Heart left ventricle (tissue), 13 donors: Measurements from ENCODE around the gene OR4A15.

ENCODE experiments used
- CTCF ChIP-seq, 12 donors: fragments of 200-600 bp; sonication (generic) in 4 of 12; IDR thresholded peaks; one replicate each; pipeline versions ENCODE4 v1.5.0 to v1.8.0; 2018 to 2022; ENCODE audit warnings: antibody characterized with exemption in 12 of 12, mild to moderate bottlenecking in 5 of 12
- POLR2A ChIP-seq, 2 donors: fragments of 450-650 bp; IDR thresholded peaks; one replicate each; pipeline ENCODE4 v1.6.1; 2017; ENCODE audit warnings: antibody characterized with exemption in 2 of 2, mild to moderate bottlenecking in 2 of 2, moderate library complexity in 2 of 2
- donor health status: ischemic (EF 13 %, LVEDD 7.1; RV severe dilation, severe dysfunction).
- donor health status: DM: no; HTN: yes; CAD: no.
- donor health status: DM: no; HTN: no; CAD: no.
- donor health status: ischemic (EF 25% LVEDD 6.9; RV normal size, moderate dysfunction).
- donor health status: ischemic (EF 25% LVEDD 5.7; RV mildly dilated, moderate dysfunction).
- donor health status: ischemic (EF 35%, LVEDD 5.7; RV mildly dilated, moderate dysfunction).
- donor health status: nonischemic (EF 11% LVEDD 7.7; RV severe dilation, severe dysfunction).
- donor health status: DM: yes; HTN: yes; CAD: no.
- donor health status: PGD.
- donor health status: ischemic (EF 29% LVEDD 5.4; RV normal size, mild dysfunction).
- donor health status: nonischemic (EF 23%, LVEDD 6.1; RV moderate dilation, normal function).

- no peak for TF ChIP-seq CTCF (IDR thresholded peaks at IDR 0.05)
- TF ChIP-seq POLR2A (IDR thresholded peaks at IDR 0.05) = no peak
Observed at GRCh38 chr11:55342901-55343300, 24.9 kb upstream of the OR4A15 start, which contains the start of gene OR4A16.
